Neural progenitor cell (in vitro differentiated cells): ENCODE results near the gene PPP1R14B.
A peak's percentile ranks its signal among the peaks of the same experiment; 100 is the strongest.

ENCODE experiments used
- EZH2phosphoT487 ChIP-seq: fragments of 200-600 bp; sonication (generic); IDR thresholded peaks from 2 replicates; pipeline ENCODE4 v1.6.1; 2017; ENCODE audit warnings: antibody characterized with exemption
- TF ChIP-seq, protein P1 (sequence below): fragments of 200-600 bp; sonication (generic); IDR thresholded peaks from 2 replicates; pipeline ENCODE4 v1.5.1; 2017; ENCODE audit warnings: antibody characterized with exemption, mild to moderate bottlenecking

DNA sequence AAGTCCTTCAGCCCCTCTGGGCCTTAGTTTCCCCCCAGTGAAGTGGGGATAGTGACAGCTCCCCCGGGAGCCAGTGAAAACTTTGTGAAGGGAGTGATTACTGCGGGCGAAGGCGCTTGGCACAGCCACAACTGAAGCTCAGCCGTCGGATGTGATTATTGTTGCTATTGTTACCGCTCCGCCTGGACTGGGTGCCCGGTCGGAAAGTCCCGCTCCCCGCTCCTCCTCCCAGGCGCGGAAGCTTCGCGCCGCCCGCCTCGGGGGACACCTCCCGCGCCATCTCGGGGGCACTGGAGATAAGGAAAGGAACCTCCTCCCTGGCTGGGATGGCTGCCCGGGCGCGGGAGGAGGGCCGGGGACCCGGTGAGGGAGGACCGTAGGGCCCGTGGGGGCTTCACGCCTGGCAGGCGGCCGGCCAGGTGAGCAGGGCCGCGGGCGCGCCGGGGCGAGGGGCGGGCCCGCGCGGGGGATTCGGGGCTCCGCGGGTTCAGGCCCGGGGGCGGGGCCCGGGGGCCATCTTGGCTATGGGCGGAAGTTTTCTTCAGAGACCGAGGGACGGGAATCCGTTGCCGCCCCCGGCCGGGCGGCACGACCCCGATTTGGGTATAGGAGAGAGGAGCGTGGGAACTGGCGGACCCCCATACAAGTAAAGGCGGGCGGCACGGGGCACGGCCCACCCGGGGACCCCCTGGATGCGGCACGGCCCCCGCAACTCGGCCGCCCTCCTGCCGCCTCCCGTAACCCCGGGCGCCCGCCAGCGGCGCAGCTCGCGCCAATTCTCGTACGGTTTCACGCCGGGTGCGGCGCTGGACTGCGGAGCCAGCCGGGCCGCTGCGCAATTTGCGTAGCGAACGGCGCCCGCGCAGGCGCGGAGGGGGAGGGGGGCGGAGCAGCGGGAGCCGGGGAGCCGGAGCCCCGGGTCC, 38.5 kb upstream of the PPP1R14B start, which contains the start of gene GPR137:
- TF ChIP-seq, protein P1, sequence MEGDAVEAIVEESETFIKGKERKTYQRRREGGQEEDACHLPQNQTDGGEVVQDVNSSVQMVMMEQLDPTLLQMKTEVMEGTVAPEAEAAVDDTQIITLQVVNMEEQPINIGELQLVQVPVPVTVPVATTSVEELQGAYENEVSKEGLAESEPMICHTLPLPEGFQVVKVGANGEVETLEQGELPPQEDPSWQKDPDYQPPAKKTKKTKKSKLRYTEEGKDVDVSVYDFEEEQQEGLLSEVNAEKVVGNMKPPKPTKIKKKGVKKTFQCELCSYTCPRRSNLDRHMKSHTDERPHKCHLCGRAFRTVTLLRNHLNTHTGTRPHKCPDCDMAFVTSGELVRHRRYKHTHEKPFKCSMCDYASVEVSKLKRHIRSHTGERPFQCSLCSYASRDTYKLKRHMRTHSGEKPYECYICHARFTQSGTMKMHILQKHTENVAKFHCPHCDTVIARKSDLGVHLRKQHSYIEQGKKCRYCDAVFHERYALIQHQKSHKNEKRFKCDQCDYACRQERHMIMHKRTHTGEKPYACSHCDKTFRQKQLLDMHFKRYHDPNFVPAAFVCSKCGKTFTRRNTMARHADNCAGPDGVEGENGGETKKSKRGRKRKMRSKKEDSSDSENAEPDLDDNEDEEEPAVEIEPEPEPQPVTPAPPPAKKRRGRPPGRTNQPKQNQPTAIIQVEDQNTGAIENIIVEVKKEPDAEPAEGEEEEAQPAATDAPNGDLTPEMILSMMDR, result peak; percentile 31
- TF ChIP-seq EZH2phosphoT487, result no peak
